Endometrium (tissue), 2 donors: Measurements from ENCODE around the gene LEPR.
"Not testable (repeated sequence)": the region's sequence is repeated elsewhere in the genome, so short reads cannot be mapped to it uniquely, and the experiment has no call there.

ENCODE experiments used
- FAIRE-seq: peaks from 2 replicates; lab custom pipeline; 2012; peaks lifted over from hg19 to GRCh38; lab: Jason Lieb, UNC
- donor health status: control.
- donor health status: control.

The LEPR gene, protein sequence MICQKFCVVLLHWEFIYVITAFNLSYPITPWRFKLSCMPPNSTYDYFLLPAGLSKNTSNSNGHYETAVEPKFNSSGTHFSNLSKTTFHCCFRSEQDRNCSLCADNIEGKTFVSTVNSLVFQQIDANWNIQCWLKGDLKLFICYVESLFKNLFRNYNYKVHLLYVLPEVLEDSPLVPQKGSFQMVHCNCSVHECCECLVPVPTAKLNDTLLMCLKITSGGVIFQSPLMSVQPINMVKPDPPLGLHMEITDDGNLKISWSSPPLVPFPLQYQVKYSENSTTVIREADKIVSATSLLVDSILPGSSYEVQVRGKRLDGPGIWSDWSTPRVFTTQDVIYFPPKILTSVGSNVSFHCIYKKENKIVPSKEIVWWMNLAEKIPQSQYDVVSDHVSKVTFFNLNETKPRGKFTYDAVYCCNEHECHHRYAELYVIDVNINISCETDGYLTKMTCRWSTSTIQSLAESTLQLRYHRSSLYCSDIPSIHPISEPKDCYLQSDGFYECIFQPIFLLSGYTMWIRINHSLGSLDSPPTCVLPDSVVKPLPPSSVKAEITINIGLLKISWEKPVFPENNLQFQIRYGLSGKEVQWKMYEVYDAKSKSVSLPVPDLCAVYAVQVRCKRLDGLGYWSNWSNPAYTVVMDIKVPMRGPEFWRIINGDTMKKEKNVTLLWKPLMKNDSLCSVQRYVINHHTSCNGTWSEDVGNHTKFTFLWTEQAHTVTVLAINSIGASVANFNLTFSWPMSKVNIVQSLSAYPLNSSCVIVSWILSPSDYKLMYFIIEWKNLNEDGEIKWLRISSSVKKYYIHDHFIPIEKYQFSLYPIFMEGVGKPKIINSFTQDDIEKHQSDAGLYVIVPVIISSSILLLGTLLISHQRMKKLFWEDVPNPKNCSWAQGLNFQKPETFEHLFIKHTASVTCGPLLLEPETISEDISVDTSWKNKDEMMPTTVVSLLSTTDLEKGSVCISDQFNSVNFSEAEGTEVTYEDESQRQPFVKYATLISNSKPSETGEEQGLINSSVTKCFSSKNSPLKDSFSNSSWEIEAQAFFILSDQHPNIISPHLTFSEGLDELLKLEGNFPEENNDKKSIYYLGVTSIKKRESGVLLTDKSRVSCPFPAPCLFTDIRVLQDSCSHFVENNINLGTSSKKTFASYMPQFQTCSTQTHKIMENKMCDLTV

DNA sequence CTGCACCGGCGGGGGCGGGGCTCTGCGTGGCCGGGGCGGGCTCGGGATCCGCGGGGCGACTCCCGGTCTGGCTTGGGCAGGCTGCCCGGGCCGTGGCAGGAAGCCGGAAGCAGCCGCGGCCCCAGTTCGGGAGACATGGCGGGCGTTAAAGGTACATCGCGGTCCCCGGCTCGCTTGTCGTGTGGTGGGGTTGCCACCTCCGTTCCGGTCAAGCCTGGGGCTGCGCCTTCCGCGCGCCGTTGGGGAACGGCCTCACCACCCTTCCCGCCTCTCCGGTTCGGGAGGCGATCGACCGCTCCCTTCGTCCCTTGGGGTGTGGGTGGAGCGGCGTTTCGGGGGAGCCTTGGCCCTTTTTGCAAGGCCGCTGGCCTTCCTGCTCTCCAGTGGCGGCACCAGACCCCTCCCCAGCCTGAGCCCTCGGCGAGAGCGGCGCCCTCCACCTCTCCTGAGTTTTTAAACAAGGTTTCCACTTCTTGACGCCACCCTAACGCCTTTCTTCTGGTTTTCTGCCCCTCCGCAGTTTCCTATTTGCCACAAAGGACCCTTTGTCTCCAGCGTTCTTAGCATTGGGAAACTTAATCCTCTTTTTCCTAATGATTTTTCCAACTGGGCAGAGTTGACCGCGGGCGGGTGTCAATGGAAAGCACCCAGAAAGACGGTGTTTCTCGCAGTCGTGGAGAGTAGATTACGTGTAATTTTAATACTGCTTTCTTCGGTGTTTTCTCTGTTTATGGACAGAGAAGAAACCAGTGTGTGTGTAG is at the start of gene LEPR, which contains the start of gene LEPROT:
Gene LEPR (plus strand): TSS at position 79 of the 761 bp plus-strand sequence. CDS start 144,898 bp downstream, outside the sequence.
Gene LEPROT (plus strand): TSS at position 79 of the 761 bp plus-strand sequence. CDS start 57 bp downstream, at position 136.
- FAIRE-seq: no peak

DNA sequence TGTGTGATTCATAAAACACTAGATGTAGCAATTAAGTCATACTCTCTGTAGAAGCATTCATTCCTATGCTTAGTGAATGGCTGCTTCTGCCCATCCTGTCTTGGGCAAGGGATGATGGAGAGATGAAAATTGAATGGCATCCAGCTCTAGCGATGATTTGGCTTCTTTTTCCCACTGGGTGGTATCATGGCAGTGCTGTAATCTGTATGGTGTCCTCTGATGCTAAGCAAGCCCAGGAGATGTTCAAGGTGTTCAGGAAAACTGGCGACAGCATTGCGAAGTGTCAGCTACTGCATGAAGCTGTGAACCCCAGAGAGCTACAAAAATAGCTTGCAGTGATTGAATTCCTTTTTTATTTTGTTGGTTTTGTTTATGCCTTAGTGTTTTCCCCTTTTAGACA is 48.9 kb upstream of the LEPR start:
- no peak for FAIRE-seq

DNA sequence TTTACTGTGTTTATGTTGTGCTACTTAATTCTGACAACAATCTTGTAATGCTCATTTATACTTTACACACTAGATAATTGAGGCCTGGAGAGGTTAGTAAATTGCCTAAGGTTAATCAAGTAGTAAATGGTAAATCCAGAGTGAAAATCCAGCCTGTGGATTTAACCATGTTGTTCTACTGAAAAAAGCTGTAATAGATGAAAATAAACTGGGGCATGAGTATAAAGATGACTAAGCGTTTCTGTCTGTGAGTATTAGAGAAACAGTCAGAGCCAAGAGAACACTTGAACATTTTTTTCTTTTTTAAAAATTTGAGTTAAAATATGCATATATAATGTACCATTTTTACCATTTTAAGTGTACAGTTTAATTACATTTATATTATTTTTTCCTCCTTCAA is 47.9 kb upstream of the LEPR start:
- no peak for FAIRE-seq

DNA sequence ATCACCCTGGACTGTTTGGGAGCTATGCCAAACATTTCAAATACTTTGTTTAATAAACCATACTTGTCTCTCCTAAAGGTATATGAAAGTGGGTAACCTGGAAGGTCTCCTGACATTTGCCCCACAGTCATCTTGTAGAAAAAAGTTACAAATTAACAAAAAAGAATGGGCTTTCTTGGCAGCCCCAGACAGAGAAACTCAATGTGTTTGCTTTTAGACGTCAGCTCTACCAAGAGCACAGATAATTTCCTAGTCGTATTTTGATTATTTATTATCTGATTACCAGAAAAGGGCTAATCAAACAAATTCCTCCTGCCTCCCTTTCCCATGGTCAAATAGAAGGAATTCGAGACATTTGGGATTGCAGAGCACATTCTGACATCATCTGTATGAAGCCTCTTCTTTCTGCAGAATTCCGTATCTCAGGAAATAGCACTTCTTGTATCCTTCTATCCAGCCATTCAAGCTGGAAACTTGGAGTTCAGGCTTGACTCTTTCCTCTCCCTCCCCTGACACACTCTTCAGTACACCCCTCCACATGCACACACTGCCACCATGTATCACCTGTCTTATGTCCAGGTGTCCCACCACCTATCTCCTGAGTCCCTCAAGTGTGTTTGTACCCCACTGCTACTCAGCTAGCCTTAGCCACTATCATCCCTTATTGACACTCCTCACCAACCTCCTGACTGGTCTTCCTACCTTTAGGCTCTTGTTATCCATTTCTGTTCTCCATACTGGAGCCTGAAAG is 42.8 kb upstream of the LEPR start:
- no peak for FAIRE-seq

DNA sequence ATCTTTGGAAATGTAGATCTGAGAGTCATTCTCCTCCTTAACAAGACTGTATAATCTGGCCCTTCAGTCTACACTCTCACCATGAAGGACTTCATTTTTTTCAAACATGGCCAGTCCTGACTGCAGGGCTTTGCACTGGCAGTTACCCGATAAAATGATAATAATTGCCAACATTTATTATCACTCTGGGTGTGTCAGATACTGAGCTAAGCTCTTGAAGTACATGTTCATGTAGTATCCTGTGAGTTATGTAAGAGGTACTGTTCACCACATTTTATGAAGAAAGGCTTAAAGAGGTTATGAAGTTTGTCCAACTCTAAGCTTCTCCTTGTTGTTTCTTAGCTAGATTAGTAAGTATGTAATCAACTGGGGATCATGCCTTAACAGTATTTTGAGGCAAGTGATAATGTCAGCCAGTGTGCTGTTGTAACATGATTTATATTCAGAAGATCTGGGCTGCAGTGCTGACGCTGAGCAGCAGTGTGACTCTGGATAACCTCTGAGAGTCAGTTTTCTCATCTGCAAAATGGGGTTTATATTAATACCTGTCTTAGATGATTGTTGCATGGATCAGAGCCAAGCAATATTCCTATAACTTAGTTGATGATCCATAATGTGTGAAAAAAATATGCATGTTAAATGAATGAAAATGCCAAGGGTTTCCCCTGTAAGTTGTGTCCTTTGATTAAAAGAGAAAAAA is 42.1 kb upstream of the LEPR start:
- FAIRE-seq: no peak

DNA sequence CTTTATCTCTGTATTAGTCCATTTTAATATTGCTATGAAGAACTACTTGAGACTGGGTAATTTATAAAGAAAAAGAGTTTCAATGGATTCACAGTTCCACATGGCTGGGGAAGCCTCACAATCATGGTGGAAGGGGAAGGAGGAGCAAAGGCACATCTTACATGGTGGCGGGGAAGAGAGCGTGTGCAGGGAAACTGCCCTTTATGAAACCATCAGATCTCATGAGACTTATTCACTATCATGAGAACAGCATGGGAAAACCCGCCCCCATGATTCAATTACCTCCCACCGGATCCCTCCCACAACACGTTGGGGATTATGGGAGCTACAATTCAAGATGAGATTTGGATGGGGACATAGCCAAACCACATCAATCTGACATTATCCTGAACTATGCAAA is 36.0 kb upstream of the LEPR start:
- FAIRE-seq: not testable (repeated sequence)

DNA sequence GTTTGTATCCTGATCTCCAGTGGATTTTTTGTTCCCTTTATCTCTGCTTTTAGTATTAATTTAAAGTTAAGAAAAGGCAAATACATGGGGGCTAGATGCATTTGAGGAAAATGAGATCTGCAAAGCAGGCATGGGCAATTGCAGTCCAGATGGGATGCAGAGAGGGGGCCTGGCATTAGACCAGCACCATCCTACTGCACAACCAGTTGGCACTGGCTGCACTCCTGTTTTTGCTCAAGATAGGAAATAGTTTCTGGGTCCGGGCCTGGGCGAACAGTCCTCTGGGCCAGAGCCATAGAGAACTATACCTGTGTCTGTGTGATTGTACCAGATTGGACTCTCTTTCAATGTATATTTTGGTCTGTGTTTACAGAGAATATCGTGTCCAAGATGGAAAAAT is 34.0 kb upstream of the LEPR start:
- FAIRE-seq: no peak

DNA sequence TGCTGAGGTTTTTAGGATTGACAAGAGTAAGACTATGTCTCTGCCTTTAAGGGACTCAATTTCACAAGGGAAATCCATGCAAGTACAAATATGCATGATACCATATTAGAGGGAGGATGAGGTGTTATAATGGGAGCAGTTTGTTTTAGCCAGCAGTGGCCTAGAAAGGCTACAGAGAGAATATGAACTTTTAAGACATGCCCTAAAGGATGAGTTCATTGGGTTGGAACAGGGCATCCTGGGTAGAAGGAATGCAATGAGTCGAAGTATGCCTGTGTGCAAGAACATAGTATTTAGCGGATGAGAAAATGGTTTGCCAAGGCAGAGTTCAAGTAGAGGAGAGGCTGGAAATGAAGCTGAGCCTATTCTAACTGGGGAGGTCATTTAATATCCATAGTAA is 32.6 kb upstream of the LEPR start:
- no peak for FAIRE-seq

DNA sequence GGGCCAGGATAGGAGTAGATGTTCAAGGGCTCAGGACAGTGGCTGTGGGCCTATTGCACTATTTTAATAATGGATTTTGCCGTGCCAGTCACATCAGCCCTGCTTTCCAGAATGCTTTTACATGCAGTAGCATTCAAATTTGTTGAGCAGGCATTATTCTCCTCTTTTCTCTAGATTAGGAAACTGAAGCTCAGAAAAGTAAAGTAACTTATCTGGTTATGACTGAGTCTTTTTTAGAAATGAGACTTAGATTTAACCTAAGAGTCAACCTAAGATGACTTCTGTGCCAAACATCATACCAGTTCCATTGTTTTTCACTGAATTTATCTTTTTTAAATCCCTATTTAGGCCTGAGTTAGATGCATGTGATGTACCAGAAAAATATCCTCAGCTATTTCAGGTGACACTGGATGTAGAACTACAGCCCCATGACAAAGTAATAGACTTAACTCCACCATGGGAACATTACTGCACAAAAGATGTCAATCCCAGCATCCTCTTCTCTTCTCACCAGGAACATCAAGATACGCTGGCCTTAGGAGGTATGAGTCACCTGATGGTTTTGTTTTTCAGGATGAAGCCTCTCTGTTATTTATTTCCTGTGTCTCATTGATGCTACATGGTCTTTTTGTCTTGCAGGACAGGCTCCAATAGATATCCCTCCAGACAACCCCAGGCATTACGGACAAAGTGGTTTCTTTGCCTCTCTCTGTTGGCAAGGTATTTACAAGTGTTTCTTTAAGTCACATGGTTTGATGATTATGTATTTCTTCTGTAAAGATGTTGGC is 31.4 kb upstream of the LEPR start:
- FAIRE-seq: no peak

DNA sequence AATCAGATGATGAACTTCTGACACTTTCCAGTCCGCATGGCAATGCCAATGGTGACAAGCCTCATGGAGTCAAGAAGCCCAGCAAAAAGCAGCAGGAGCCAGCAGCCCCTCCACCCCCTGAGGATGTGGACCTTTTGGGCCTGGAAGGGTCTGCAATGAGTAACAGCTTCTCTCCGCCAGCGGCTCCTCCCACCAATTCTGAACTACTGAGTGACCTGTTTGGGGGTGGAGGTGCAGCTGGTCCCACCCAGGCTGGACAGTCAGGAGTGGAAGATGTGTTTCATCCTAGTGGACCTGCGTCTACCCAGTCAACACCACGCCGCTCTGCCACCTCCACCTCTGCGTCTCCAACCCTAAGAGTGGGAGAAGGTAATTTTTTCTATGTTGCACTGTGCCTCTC is 28.0 kb upstream of the LEPR start:
- FAIRE-seq: no peak

DNA sequence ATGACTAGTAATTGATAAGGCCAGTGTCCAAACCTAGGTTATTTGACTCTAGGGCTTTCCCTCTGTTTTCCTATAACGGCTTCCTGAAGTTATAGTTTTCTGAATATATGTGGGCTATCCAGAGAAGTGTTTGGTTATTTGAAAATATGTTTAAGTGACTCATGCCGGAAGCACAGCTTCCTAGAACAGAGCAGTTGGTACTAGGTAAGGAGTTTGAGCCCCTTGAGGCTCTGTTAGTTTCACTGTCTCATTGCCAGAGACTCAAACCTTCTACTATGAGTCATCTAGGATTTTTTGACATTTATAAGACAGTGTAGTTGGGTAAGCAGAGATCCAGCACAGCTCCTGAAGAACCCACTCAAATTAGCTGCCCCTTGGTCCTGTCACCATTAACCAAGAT is 27.1 kb upstream of the LEPR start:
- FAIRE-seq: no peak

DNA sequence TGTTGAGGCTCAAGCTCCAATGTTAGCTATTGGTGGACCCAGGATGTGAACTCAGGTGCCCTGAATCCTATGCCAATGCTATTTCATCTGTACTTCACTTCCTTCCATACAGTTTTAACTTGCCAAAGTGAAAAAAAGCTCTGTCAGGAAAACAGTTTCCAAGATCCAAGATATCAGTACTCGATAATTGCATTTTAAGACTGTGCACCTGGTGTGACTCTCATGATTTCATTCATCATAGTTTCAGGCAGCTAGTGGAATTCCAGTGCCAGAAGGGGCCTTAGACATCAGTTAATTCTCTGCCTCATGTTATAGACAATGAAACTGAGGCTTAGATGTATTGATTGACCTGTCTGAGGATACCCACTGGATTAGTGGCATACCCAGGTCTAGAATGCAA is 26.5 kb upstream of the LEPR start:
- no peak for FAIRE-seq

DNA sequence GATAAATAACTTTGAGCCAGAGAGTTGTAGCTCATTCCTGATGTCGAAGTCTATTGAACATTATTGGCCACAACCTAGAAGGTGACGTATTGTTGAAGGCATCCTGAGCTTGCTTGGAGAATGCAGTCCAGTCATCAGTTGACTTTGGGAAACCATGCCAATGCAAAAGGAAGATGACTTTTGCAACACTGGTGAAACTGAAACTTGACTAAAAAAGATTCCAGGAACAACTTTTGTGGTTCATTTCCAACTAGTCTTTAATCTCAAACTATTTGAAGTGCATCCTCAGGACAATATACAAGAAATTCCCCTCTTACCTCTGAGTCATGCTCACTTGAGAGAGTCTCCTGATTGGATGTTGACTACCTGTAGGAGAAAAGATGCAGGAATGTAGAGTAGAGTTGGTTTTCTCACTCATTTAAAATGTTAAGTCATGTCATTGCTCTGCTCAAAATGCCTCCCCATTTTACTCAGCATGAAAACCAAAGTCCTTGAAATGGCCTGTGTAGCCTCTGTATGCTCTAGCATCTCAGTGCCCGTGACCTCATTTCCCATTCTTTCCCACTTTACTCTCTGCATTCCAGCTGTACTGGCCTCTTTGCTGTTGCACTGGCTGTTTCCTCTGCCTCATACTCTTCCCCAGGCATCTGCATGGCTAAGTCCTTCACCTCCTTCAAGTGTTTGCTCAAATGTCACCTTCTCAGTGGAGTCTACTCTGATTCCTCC is 24.4 kb upstream of the LEPR start:
- FAIRE-seq: no peak

DNA sequence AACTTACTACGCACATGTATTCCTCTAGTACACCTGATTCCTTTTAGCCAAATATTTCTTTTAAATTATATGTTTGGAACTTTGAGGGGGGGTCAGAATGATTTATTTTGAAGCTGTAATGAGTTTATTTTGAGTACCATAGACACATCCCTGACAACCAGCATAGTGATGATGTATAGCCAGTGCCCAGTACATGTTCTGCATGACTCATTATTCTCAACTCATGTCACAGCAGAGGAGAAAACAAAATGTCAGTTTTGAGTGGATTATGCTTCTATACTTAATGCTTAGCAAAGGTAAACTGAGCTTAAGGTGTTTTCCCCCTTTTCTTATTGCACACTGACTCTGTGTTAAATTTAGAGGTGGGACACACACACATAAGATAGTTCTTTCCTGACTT is 22.4 kb upstream of the LEPR start:
- no peak for FAIRE-seq

DNA sequence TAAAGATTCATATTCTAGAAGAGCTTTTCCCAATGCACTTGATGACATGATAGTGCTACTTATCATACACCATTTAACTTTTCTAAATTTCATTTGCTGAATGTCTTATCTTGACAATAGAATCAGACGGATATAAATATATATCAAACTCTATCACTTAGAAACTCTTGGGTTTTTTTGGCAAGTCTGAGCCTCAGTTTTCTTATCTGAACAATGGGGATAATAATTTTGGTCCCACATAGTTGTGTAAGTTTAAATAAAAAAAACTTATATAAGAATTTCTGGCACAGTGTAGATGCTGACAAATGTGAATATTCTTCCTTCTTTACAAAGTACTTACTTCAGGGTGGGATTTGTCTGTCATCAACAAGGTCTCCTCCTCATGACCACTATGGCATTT is 21.5 kb upstream of the LEPR start:
- FAIRE-seq: no peak

DNA sequence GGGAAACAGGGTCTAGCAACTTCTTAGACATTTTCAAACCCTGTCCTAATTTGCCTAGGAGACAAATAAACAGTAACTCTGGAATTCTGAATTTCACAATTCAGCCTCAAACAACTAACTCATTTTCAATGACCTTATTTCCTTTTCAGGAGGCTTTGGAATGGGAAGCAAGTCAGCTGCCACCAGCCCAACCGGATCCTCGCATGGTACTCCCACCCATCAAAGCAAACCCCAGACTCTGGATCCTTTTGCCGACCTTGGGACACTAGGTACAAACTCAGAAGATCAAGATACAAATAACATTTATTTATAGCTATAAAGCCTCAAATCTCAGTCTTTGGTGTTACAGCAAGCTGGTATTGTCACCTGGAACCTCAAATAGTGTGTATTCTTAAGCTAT is 18.9 kb upstream of the LEPR start:
- no peak for FAIRE-seq

DNA sequence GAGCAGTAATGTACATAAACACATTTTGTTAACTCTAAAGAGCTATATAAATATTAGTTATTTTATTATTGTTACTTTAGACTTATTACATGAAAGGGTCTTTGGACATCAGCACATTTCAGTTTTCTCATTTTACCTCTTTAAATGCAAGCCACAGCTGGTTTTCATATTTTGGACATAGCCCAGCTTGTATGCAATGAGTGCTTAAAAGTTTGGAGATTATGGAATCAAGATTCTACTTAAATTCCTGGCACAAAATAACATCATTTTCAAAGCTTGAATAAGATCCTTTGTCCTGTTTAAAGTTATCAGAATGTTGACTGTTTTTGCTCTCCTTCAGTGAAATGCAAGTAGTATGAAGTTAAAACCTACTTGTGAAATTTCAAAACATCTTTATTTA is 15.5 kb upstream of the LEPR start:
- FAIRE-seq: no peak

DNA sequence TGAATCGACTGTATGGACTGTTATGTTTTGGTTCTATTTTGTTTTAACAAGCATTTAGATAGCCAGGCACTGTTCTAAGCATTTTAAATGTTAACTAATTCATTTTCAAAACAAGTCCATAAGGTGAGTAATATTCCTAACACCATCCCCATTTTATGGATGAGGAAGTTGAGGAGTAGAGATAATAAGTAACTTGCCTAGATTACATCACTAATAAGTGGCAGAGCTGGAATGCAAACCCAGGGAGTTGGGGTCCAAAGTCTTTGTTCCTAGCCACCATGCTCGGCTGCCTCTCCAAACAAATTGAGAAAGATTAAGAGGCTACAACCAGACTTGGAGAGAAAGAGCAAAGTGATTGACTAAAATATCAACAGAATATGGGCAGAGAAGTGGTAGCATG is 12.6 kb upstream of the LEPR start:
- FAIRE-seq: no peak

DNA sequence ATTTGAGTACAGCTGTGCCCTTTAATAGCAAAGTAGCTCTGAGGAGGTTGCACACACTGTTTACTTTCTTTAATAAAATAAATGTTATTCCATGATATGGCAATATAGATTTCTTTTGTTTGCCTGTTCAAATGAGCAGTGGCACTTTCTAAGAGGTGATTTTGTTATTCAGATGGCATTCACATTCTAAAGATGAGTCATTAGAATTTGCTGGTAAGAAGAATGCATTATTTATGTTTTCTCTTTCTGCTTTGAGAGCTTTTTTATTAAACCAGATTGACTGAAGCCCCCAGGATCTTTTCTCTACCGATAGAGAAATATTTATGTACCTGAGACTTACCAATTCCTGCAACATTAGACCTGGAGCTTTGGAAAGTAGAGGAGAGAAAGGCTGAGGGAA is 11.2 kb upstream of the LEPR start:
- FAIRE-seq: no peak
